ENCODE data around the gene PFDN1. TPM values are rescaled to one million over a fixed set of nuclear protein-coding genes. Genes with fewer than 3 reads are reported as not detected.

Gene PFDN1
- total RNA-seq, 4 donors from 2014 or later, result 58.7 to 91.7 (median 76.2) TPM

DNA sequence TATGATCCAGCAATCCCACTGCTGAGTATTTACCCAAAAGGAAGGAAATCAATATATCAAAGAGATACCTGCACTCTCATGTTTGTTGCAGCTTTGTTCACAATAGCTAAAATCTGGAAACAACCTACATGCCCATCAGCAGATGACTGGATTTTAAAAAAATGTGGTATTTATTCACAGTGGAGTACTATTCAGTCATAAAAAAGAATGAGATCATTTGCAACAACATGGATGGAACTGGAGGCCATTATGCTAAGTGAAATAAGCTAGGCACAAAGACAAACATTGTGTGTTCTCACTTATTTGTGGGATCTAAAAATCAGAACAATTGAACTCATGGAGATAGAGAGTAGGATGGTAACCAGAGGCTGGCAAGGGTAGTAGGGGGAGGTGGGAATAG, 94.8 kb downstream of the PFDN1 start:
- H3K4me3 ChIP-seq, result no peak overlapping the region
- peaks cover 6% of the 10 kb centered on the region for H3K4me1 ChIP-seq
- H3K27me3 ChIP-seq, result no peaks in the 10 kb centered on the region
- no peaks in the 10 kb centered on the region for H3K9me3 ChIP-seq
- TF ChIP-seq, protein P1, sequence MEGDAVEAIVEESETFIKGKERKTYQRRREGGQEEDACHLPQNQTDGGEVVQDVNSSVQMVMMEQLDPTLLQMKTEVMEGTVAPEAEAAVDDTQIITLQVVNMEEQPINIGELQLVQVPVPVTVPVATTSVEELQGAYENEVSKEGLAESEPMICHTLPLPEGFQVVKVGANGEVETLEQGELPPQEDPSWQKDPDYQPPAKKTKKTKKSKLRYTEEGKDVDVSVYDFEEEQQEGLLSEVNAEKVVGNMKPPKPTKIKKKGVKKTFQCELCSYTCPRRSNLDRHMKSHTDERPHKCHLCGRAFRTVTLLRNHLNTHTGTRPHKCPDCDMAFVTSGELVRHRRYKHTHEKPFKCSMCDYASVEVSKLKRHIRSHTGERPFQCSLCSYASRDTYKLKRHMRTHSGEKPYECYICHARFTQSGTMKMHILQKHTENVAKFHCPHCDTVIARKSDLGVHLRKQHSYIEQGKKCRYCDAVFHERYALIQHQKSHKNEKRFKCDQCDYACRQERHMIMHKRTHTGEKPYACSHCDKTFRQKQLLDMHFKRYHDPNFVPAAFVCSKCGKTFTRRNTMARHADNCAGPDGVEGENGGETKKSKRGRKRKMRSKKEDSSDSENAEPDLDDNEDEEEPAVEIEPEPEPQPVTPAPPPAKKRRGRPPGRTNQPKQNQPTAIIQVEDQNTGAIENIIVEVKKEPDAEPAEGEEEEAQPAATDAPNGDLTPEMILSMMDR (IDR thresholded peaks at IDR 0.05), result no peak
- TF ChIP-seq POLR2AphosphoS5 (IDR thresholded peaks at IDR 0.05) (no peak), EP300 (IDR thresholded peaks at IDR 0.05) (no peak), POLR2A (IDR thresholded peaks at IDR 0.05) (no peak)
- no peaks in the 10 kb centered on the region for H3K36me3 ChIP-seq
- no peak for DNase-seq (ENCODE audit: low spot score in 2 of 2)
- H3K27ac ChIP-seq, result no peak overlapping the region

DNA sequence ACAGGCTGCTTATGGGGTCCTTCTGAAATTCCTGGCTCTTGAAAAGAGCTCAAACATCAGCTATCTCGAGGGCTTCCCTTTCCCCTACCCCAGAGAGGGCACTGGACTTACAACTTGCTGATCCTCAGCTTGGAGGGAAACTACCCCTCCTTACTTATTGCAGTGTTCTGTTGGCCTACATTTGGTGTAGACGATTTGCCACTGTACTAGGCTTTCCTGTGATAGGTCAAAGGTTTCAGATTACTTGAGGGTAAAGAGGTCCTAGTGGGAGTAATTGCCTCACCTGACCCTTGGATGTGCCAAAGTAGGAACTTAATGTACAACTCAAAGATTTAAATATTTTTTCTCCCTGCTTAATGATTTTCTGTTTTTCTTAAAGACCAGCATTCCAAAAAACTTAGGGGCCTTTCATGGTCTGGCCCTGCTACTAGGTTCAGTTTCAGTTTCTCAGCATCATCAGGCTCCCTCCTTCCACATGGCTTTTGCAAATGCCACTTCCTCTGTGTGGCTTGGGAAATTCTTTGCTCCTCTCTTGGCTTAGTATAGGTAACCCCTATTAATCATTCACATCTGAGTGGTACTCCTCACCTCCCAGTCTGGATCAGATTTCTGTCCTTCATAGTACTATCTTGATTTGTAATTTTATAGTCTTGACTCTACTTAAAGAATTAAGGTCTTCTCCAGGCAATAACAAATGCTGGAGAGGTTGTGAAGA, 95.5 kb downstream of the PFDN1 start:
- TF ChIP-seq EP300 (IDR thresholded peaks at IDR 0.05) (no peak), POLR2A (IDR thresholded peaks at IDR 0.05) (no peak), POLR2AphosphoS5 (IDR thresholded peaks at IDR 0.05) (no peak)
- TF ChIP-seq, protein P1 (IDR thresholded peaks at IDR 0.05), result no peak
- no peak for DNase-seq (ENCODE audit: low spot score in 2 of 2)
- no peak overlapping the region for H3K27ac ChIP-seq
- no peaks in the 10 kb centered on the region for H3K36me3 ChIP-seq
- no peaks in the 10 kb centered on the region for H3K9me3 ChIP-seq
- H3K4me1 ChIP-seq, result peaks cover 6% of the 10 kb centered on the region
- WGBS, result 68% methylated on average over 2 of the region's 2 CpGs
- no peaks in the 10 kb centered on the region for H3K27me3 ChIP-seq
- H3K4me3 ChIP-seq, result no peak overlapping the region

DNA sequence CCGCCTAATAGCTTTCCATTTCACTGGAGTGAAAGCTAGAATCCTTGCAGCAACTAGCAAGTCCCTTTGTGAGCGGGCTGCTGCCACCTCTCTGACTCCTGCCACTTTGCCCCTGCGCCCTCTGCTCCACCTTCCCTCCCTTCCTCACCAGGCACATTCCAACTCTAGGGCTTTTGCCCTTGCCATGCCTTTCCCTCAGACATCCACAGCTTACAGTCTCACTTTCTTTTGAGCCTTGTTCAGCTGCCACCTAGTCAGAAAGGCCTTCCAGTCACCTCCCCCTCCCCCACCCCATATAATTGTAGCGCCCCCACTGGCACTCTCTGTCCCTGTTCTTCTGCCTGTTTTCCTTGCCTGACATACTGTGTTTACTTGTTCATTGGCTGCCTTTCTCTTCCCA, 96.9 kb downstream of the PFDN1 start:
- 90% methylated on average over 4 of the region's 4 CpGs for WGBS
- Histone ChIP-seq H3K4me1 (peaks cover 6% of the 10 kb centered on the region), H3K27me3 (no peaks in the 10 kb centered on the region), H3K27ac (no peak overlapping the region), H3K36me3 (no peaks in the 10 kb centered on the region), H3K4me3 (no peak overlapping the region), H3K9me3 (no peaks in the 10 kb centered on the region)
- TF ChIP-seq POLR2A (IDR thresholded peaks at IDR 0.05) (no peak), EP300 (IDR thresholded peaks at IDR 0.05) (no peak), POLR2AphosphoS5 (IDR thresholded peaks at IDR 0.05) (no peak)
- TF ChIP-seq, protein P1 (IDR thresholded peaks at IDR 0.05), result no peak
- DNase-seq (ENCODE audit: low spot score in 2 of 2), result no peak

DNA sequence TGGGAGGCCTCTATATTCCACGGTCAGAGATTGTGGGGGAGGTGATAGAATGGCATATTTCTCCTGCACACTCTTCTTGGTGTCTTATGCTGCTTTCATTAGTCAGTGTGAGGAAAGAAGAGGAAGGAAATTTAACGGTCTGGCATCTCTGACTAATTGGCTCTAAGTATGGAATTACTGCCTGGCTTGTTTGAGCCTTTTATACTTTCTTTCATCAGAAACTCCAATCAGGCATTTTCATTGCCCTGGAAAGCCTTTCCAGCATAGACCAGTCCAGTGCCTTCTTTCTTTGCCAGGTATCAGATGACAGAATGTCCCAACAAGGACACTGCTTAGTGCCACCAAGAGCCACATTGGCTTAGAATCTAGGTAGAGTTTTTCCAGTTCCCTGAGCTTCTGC, 97.7 kb downstream of the PFDN1 start:
- no peaks in the 10 kb centered on the region for H3K36me3 ChIP-seq
- WGBS, result 34% methylated on average over 2 of the region's 2 CpGs
- H3K27ac ChIP-seq, result no peak overlapping the region
- no peak for DNase-seq (ENCODE audit: low spot score in 2 of 2)
- no peaks in the 10 kb centered on the region for H3K27me3 ChIP-seq
- TF ChIP-seq POLR2A (IDR thresholded peaks at IDR 0.05) (no peak), POLR2AphosphoS5 (IDR thresholded peaks at IDR 0.05) (no peak), EP300 (IDR thresholded peaks at IDR 0.05) (no peak)
- TF ChIP-seq, protein P1 (IDR thresholded peaks at IDR 0.05), result no peak
- H3K4me1 ChIP-seq, result peaks cover 6% of the 10 kb centered on the region
- H3K4me3 ChIP-seq, result no peak overlapping the region
- no peaks in the 10 kb centered on the region for H3K9me3 ChIP-seq

DNA sequence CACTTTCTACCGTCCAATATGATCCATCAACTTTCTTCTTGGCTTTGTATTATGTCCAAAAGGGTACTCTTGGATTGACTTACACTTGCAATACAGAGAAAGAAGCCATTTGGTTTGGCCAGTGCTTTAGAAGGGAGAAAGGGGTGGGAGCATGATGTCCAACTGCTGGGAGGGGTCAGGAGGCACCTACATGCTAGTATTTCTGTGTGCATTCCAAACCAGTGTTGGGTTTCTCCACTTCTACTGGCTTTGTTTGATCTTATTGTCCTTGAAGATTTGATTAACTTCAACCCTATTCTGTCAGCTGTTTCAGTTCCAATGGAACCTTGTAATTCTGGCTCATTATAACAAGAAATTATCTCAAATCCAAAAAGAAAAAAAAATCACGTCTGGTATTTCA, 100.3 kb downstream of the PFDN1 start:
- TF ChIP-seq EP300 (IDR thresholded peaks at IDR 0.05) (no peak), POLR2A (IDR thresholded peaks at IDR 0.05) (no peak), POLR2AphosphoS5 (IDR thresholded peaks at IDR 0.05) (no peak)
- TF ChIP-seq, protein P1 (IDR thresholded peaks at IDR 0.05), result no peak
- H3K4me1 ChIP-seq, result peaks cover 6% of the 10 kb centered on the region
- H3K27ac ChIP-seq, result no peak overlapping the region
- 73% methylated on average over 2 of the region's 2 CpGs for WGBS
- no peaks in the 10 kb centered on the region for H3K27me3 ChIP-seq
- H3K4me3 ChIP-seq, result no peak overlapping the region
- no peaks in the 10 kb centered on the region for H3K9me3 ChIP-seq
- DNase-seq (ENCODE audit: low spot score in 2 of 2), result no peak
- no peaks in the 10 kb centered on the region for H3K36me3 ChIP-seq

All from suprapubic skin (tissue), 4 donors.